Measurements from ENCODE around the gene CSKMT. TPM values are rescaled to one million over a fixed set of nuclear protein-coding genes. Genes with fewer than 3 reads are reported as not detected.

The CSKMT gene
- total and polyA plus RNA-seq, 10 of the 15 experiments (the other 5 are each of a cell fraction or from before 2014, with no cell fraction given): 7.0 to 213 (median 21.6) TPM

GRCh38 chr11:62671236-62671607 is 6.1 kb downstream of the CSKMT start (continued):
- TF ChIP-seq, protein P1, sequence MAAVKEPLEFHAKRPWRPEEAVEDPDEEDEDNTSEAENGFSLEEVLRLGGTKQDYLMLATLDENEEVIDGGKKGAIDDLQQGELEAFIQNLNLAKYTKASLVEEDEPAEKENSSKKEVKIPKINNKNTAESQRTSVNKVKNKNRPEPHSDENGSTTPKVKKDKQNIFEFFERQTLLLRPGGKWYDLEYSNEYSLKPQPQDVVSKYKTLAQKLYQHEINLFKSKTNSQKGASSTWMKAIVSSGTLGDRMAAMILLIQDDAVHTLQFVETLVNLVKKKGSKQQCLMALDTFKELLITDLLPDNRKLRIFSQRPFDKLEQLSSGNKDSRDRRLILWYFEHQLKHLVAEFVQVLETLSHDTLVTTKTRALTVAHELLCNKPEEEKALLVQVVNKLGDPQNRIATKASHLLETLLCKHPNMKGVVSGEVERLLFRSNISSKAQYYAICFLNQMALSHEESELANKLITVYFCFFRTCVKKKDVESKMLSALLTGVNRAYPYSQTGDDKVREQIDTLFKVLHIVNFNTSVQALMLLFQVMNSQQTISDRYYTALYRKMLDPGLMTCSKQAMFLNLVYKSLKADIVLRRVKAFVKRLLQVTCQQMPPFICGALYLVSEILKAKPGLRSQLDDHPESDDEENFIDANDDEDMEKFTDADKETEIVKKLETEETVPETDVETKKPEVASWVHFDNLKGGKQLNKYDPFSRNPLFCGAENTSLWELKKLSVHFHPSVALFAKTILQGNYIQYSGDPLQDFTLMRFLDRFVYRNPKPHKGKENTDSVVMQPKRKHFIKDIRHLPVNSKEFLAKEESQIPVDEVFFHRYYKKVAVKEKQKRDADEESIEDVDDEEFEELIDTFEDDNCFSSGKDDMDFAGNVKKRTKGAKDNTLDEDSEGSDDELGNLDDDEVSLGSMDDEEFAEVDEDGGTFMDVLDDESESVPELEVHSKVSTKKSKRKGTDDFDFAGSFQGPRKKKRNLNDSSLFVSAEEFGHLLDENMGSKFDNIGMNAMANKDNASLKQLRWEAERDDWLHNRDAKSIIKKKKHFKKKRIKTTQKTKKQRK (IDR thresholded peaks at IDR 0.05; ENCODE audit: low read depth, low read length): no peak
- TF ChIP-seq, protein P2, sequence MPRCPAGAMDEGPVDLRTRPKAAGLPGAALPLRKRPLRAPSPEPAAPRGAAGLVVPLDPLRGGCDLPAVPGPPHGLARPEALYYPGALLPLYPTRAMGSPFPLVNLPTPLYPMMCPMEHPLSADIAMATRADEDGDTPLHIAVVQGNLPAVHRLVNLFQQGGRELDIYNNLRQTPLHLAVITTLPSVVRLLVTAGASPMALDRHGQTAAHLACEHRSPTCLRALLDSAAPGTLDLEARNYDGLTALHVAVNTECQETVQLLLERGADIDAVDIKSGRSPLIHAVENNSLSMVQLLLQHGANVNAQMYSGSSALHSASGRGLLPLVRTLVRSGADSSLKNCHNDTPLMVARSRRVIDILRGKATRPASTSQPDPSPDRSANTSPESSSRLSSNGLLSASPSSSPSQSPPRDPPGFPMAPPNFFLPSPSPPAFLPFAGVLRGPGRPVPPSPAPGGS (IDR thresholded peaks at IDR 0.05; ENCODE audit: borderline replicate concordance, insufficient read depth, low read depth, low read length, poor library complexity, severe bottlenecking): no peak
- TF ChIP-seq KDM1A (IDR thresholded peaks at IDR 0.05; ENCODE audit: borderline replicate concordance): no peak
- TF ChIP-seq NRF1 (conservative IDR thresholded peaks at IDR 0.05; ENCODE audit: low read depth, low read length): no peak
- TF ChIP-seq NFIC (IDR thresholded peaks at IDR 0.05; ENCODE audit: low read depth, low read length): no peak
- TF ChIP-seq NR2C2 (IDR thresholded peaks at IDR 0.05; ENCODE audit: borderline replicate concordance, control insufficient read depth, insufficient read length, low read depth): no peak
- TF ChIP-seq, protein P3, sequence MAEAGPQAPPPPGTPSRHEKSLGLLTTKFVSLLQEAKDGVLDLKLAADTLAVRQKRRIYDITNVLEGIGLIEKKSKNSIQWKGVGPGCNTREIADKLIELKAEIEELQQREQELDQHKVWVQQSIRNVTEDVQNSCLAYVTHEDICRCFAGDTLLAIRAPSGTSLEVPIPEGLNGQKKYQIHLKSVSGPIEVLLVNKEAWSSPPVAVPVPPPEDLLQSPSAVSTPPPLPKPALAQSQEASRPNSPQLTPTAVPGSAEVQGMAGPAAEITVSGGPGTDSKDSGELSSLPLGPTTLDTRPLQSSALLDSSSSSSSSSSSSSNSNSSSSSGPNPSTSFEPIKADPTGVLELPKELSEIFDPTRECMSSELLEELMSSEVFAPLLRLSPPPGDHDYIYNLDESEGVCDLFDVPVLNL (IDR thresholded peaks at IDR 0.05; ENCODE audit: low read depth, low read length): no peak
- TF ChIP-seq ZBTB11 (CRISPR knock-in tag; IDR thresholded peaks at IDR 0.05): no peak
- no peak for TF ChIP-seq SIX5 (IDR thresholded peaks at IDR 0.05; ENCODE audit: low read depth, low read length, severe bottlenecking)
